ENCODE measurements around the gene ZC4H2. TPM values are rescaled to one million over a fixed set of nuclear protein-coding genes. Genes with fewer than 3 reads are reported as not detected.
"Not testable (repeated sequence)": the region's sequence is repeated elsewhere in the genome, so short reads cannot be mapped to it uniquely, and the experiment has no call there.

Gene ZC4H2
- total RNA-seq, 1 donor from 2014 or later, result 11.0 TPM

DNA sequence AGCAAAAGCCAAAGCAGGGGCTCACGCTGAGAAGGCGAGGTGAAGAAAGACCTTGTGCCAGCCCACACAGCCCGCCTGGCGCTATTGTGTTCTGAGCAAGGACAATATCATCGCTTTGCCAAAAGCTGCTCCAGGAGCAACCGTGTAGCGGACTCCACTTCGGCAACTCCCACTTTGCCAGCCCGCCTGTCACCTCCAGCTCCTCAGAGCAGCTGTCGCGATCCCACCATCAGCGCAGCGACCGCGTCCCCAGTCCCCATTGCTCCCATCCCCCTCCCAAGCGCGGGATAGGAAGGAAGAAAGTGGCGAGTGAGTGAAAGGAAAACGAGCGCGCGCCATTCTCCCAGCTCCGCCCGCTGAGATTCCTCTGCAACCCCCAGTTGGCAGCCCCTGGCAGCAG, 759 bp downstream of the ZC4H2 start:
- DNase-seq (peak; percentile 14), ATAC-seq (ENCODE audit: low read depth) (no peak)
- Mint-ChIP-seq H3K36me3 (ENCODE audit: low read depth) (peaks cover 17% of the 10 kb centered on the region), H3K4me3 (peak overlapping the region; percentile 94), H3K4me1 (peaks cover 23% of the 10 kb centered on the region), H3K9me3 (peaks cover 4% of the 10 kb centered on the region), H3K27ac (peak overlapping the region; percentile 76), H3K27me3 (no peaks in the 10 kb centered on the region)
- TF ChIP-seq, protein P1, sequence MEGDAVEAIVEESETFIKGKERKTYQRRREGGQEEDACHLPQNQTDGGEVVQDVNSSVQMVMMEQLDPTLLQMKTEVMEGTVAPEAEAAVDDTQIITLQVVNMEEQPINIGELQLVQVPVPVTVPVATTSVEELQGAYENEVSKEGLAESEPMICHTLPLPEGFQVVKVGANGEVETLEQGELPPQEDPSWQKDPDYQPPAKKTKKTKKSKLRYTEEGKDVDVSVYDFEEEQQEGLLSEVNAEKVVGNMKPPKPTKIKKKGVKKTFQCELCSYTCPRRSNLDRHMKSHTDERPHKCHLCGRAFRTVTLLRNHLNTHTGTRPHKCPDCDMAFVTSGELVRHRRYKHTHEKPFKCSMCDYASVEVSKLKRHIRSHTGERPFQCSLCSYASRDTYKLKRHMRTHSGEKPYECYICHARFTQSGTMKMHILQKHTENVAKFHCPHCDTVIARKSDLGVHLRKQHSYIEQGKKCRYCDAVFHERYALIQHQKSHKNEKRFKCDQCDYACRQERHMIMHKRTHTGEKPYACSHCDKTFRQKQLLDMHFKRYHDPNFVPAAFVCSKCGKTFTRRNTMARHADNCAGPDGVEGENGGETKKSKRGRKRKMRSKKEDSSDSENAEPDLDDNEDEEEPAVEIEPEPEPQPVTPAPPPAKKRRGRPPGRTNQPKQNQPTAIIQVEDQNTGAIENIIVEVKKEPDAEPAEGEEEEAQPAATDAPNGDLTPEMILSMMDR (IDR thresholded peaks at IDR 0.05), result no peak
- POLR2A ChIA-PET, result interaction anchor here (0.7 to 3.4 kb wide), 2 partner anchors 12 to 59 kb away, joined by 12 to 14 read pairs; partner anchors contain the start of gene ZC3H12B
- intact Hi-C loops (cut with micrococcal nuclease), result no loop called here
- CTCF ChIA-PET, result interaction anchor here (1.2 kb wide), 1 partner anchor 60 kb away, joined by 3 read pairs; no protein-coding TSS in a partner anchor

DNA sequence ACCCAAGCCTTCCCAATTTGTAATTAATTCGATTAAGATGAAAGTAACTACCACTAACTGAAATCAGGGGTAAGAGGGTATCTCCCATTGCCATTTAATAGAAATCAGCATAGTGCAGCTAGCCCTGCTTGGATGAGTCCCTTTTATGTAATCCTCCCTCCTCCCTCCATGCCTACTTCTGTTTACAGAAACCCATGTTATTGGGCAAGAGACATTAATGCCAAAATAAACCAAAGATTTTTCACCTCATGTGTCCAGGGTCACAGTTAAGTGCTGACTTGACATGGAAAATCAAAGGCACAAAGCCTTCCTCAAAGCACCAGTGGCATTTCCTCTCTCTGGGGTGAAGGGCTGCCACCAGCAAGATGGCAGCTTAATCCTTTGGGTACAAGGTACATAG, 50.8 kb downstream of the ZC4H2 start:
- no peak overlapping the region for H3K27ac Mint-ChIP-seq
- H3K4me3 Mint-ChIP-seq, result no peak overlapping the region
- CTCF ChIA-PET, result no interaction called here
- peaks cover 7% of the 10 kb centered on the region for H3K36me3 Mint-ChIP-seq (ENCODE audit: low read depth)
- no peaks in the 10 kb centered on the region for H3K4me1 Mint-ChIP-seq
- POLR2A ChIA-PET, result no interaction called here
- no peaks in the 10 kb centered on the region for H3K27me3 Mint-ChIP-seq
- DNase-seq, result no peak
- intact Hi-C loops (cut with micrococcal nuclease), result no loop called here
- TF ChIP-seq, protein P1 (IDR thresholded peaks at IDR 0.05), result no peak
- H3K9me3 Mint-ChIP-seq, result peaks cover 11% of the 10 kb centered on the region
- ATAC-seq (ENCODE audit: low read depth), result no peak

DNA sequence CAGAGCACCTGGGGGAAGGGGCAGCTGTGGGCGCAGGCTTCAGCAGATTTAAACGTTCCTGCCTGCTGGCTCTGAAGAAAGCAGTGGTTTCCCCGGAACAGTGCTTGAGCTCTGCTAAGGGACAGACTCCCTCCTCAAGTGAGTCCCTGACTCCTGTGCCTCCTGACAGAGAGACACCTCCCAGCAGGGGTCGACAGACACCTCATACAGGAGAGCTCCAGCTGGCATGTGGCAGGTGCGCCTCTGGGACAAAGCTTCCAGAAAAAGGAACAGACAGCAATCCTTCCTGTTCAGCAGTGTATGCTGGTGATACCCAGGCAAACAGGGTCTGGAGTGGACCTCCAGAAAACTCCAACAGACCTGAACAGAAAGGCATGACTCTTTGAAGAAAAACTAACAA, 68.1 kb downstream of the ZC4H2 start:
- POLR2A ChIA-PET, result no interaction called here
- H3K27ac Mint-ChIP-seq, result no peak overlapping the region
- no peak for DNase-seq
- CTCF ChIA-PET, result no interaction called here
- H3K9me3 Mint-ChIP-seq, result peaks cover 8% of the 10 kb centered on the region
- peaks cover 41% of the 10 kb centered on the region for H3K36me3 Mint-ChIP-seq (ENCODE audit: low read depth)
- TF ChIP-seq, protein P1 (IDR thresholded peaks at IDR 0.05), result no peak
- H3K4me3 Mint-ChIP-seq, result no peak overlapping the region
- H3K4me1 Mint-ChIP-seq, result no peaks in the 10 kb centered on the region
- no peak for ATAC-seq (ENCODE audit: low read depth)
- H3K27me3 Mint-ChIP-seq, result no peaks in the 10 kb centered on the region
- intact Hi-C loops (cut with micrococcal nuclease), result no loop called here

DNA sequence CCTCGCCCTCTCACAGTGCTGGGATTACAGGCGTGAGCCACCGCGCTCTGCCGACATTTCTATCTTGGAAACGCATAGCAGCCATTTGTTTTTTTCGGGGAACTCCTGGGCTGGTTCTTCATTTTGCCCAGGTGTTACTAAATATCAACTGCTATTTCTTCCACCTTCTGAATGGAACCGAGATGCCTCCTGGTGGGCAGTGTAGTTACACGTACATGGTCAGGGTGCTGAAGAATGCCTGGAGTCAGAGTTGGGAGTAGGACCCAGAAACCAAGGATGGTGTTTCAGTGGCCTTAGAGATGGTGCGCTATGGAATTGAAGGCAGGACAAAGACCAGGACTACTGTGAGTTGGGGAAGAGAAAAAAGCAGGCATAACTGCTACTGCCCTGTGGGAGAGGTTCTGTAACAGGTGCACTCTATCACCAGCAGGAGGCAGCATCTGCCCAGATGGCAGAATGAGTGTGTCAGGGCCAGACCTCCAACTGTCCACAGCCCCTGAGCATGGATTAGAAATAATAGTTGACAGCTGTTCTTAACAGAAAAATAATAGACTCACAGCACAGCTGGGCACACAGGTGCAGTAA, 81.7 kb downstream of the ZC4H2 start:
- DNase-seq (no peak), ATAC-seq (ENCODE audit: low read depth) (no peak)
- Mint-ChIP-seq H3K27me3 (no peaks in the 10 kb centered on the region), H3K27ac (no peak overlapping the region), H3K4me1 (peaks cover 3% of the 10 kb centered on the region), H3K9me3 (peaks cover 4% of the 10 kb centered on the region), H3K4me3 (no peak overlapping the region), H3K36me3 (ENCODE audit: low read depth) (no peaks in the 10 kb centered on the region)
- ChIA-PET CTCF (no interaction called here), POLR2A (no interaction called here)
- intact Hi-C loops (cut with micrococcal nuclease), result loop anchor here (10.0 kb wide), 1 partner anchor 560 kb away; no protein-coding TSS in a partner anchor
- TF ChIP-seq, protein P1 (IDR thresholded peaks at IDR 0.05), result no peak

DNA sequence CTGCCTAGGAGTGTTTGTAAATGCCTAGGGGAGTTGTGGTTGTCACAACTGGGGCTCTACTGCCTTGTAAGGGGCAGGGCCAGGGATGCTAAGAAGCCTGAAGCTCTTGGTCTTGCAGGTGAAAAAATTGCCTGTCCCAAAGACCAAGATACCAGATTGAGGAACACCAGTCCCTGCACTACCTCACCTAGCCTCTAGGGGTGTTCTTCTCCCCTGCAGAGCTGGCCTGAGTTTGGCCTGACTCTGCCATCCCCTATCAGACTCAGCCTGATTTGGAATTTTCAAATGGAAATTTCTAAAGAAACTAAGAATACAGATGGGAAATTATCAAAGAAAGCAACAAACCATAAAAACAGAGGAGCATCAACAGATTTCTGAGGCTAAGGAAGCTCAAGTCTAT, 90.4 kb downstream of the ZC4H2 start:
- H3K9me3 Mint-ChIP-seq, result no peaks in the 10 kb centered on the region
- no peak overlapping the region for H3K4me3 Mint-ChIP-seq
- H3K27me3 Mint-ChIP-seq, result no peaks in the 10 kb centered on the region
- ChIA-PET POLR2A (no interaction called here), CTCF (no interaction called here)
- H3K27ac Mint-ChIP-seq, result no peak overlapping the region
- TF ChIP-seq, protein P1 (IDR thresholded peaks at IDR 0.05), result no peak
- ATAC-seq (ENCODE audit: low read depth) (no peak), DNase-seq (no peak)
- no peaks in the 10 kb centered on the region for H3K36me3 Mint-ChIP-seq (ENCODE audit: low read depth)
- intact Hi-C loops (cut with micrococcal nuclease), result no loop called here
- H3K4me1 Mint-ChIP-seq, result no peaks in the 10 kb centered on the region

DNA sequence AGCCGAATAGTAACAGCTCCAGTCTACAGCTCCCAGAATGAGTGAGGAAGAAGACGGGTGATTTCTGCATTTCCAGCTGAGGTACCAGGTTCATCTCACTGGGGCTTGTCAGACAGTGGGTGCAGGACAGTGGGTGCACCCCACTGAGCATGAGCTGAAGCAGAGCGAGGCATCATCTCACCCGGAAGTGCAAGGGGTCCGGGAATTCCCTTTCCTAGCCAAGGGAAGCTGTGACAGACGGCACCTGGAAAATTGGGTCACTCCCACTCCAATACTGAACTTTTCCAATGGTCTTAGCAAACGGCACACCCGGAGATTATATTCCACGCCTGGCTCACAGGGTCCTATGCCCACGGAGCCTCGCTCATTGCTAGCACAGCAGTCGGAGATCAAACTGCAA, 97.5 kb downstream of the ZC4H2 start:
- CTCF ChIA-PET, H3K9me3 Mint-ChIP-seq: not testable (repeated sequence)

More for the DNA sequence above, 97.5 kb downstream of the ZC4H2 start:
- H3K36me3 Mint-ChIP-seq (ENCODE audit: low read depth); H3K27ac Mint-ChIP-seq; DNase-seq; ATAC-seq (ENCODE audit: low read depth); H3K4me3 Mint-ChIP-seq; H3K27me3 Mint-ChIP-seq; intact Hi-C loops (cut with micrococcal nuclease); H3K4me1 Mint-ChIP-seq; POLR2A ChIA-PET: not testable (repeated sequence)

All from activated B cell treated with CpG ODN at 0.5 μM for 24 hours (primary cell).